Right atrium auricular region (tissue), 2 donors: Measurements from ENCODE around the gene CHRNA4. TPM values are rescaled to one million over a fixed set of nuclear protein-coding genes. Genes with fewer than 3 reads are reported as not detected.

Source experiments
- DNase-seq: peaks from one replicate; pipeline ENCODE4 v3.0.0-alpha.2; 2019; ENCODE audit warnings: low spot score
- H3K27ac ChIP-seq, 2 donors: fragments of 200-600 bp; sonication (generic); 1 replicate in 1 of 2; 2 replicates in 1 of 2; pipeline ENCODE4 v1.5.1; 2016 to 2019
- H3K27me3 ChIP-seq, 2 donors: fragments of 200-600 bp; sonication (generic); one replicate each; pipeline versions ENCODE4 v1.5.1 to v1.6.0; 2017 to 2019
- H3K36me3 ChIP-seq: fragments of 200-600 bp; sonication (generic); one replicate; pipeline ENCODE4 v1.5.1; 2016
- H3K4me1 ChIP-seq, 2 donors: fragments of 200-600 bp; sonication (generic); one replicate each; pipeline versions ENCODE4 v1.5.1 to v1.6.0; 2017 to 2019
- H3K4me3 ChIP-seq, 2 donors: fragments of 200-600 bp; sonication (generic); 1 replicate in 1 of 2; 2 replicates in 1 of 2; pipeline ENCODE4 v1.5.1; 2017 to 2019; ENCODE audit warnings: mild to moderate bottlenecking in 1 of 2, moderate library complexity in 1 of 2
- H3K9me3 ChIP-seq, 2 donors: fragments of 200-600 bp; sonication (generic); one replicate each; pipeline ENCODE4 v1.5.1; 2019
- total RNA-seq, 2 donors: library from RNA; depleted of rRNA; stranded (reverse); fragments of >200 nt; gene quantifications; one replicate each; pipeline ENCODE4 v1.1.0, GENCODE V29; 2016
- TF ChIP-seq, protein P1 (sequence below), 2 donors: fragments of 200-600 bp; sonication (generic); IDR thresholded peaks; one replicate each; pipeline ENCODE4 v1.5.1; 2019; ENCODE audit warnings: antibody characterized with exemption in 2 of 2

Gene CHRNA4
- total RNA-seq, 2 donors from 2014 or later, result not detected

DNA sequence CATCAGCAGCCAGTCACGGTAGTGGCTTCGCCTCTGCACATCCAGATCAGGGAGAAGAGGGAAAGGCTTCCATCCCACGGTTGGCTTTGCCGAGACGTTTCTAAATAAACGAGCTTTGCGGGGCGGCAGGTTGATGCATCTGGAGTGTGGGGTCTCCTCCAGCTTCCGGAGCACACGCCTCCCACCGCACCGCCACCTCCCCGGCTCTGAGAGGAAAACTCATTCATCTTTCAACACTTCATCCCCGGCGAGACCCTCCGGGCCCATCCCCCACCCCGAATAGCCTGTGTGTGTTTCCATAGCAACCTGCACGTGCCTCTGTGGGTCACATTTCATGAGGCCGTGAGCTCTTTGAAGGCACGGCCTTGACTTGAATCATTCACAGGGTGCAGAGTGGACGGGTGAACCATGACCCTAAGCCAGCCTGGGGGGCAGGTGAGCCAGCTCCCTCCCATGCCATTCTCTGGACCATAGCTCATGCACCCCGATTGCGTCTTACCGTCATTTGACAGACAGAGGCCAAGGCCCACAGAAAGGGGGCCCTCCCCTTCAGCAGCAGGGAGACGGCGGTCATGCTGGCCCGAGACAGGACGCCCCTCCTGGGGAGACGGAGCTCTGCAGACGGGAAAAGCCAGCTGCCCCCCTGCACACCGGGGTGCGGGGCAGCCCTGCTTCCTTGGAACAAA lies 16.2 kb upstream of the CHRNA4 start:
- TF ChIP-seq, protein P1, sequence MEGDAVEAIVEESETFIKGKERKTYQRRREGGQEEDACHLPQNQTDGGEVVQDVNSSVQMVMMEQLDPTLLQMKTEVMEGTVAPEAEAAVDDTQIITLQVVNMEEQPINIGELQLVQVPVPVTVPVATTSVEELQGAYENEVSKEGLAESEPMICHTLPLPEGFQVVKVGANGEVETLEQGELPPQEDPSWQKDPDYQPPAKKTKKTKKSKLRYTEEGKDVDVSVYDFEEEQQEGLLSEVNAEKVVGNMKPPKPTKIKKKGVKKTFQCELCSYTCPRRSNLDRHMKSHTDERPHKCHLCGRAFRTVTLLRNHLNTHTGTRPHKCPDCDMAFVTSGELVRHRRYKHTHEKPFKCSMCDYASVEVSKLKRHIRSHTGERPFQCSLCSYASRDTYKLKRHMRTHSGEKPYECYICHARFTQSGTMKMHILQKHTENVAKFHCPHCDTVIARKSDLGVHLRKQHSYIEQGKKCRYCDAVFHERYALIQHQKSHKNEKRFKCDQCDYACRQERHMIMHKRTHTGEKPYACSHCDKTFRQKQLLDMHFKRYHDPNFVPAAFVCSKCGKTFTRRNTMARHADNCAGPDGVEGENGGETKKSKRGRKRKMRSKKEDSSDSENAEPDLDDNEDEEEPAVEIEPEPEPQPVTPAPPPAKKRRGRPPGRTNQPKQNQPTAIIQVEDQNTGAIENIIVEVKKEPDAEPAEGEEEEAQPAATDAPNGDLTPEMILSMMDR (IDR thresholded peaks at IDR 0.05), result no peak

DNA sequence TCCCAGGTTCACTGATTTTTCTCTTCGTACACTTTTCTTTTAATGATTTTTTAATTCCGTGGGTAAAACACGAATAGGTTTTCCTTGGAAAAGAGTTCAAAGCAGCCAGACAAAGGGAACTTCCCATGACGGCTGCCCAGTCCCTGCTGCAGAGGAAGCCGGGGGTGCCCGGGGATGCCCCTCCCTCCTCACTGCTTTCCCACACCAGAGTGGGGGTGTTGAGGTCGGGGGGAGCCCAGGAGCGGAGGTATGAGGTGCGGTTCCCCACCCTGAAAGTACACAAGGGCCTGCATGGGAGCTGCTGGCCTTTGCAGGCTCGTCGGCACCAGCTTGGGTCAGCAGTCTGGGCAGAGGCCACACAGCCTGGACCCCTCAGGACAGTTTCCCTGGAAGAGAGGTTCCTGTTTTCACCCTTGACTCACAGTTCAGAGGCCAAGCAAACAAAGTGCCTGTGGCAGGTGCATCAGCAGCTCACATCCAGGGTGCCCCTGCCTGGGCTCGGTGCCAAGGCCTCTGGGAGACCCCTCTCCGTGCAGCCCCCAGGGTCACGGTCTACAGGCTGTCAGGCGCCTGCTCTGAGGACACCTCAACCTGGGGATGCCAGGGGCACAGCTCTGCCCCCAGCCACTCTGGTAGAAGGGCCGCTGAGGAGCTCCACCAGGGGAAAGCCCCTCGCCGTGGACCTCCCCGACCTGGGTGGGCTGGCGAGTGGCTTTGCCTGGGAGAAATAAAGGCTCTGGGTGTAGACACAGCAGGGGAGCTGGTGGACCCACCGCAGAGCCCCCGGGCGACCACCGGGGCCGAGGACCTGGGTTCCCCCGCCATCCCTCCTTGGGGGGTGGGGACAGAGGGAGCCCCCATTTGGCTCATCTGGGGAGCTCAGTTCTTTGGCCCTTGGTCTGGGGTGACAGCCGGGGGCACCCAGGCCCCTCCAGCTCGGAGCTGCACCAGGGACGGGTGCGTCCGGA lies 15.4 kb upstream of the CHRNA4 start:
- H3K27ac ChIP-seq, result no peak overlapping the region
- H3K27me3 ChIP-seq, result peaks cover 0 to 7% of the 10 kb centered on the region in 2 donors
- no peaks in the 10 kb centered on the region for H3K9me3 ChIP-seq
- H3K4me1 ChIP-seq, result peaks cover 0 to 8% of the 10 kb centered on the region in 2 donors
- DNase-seq, result no peak
- TF ChIP-seq, protein P1 (IDR thresholded peaks at IDR 0.05), result no peak
- H3K36me3 ChIP-seq, result no peaks in the 10 kb centered on the region
- H3K4me3 ChIP-seq, result no peak overlapping the region

More for the DNA sequence above, 16.2 kb upstream of the CHRNA4 start:
- Histone ChIP-seq H3K27ac (no peak overlapping the region), H3K27me3 (peaks cover 0 to 7% of the 10 kb centered on the region in 2 donors), H3K36me3 (no peaks in the 10 kb centered on the region), H3K4me1 (peaks cover 0 to 7% of the 10 kb centered on the region in 2 donors), H3K4me3 (no peak overlapping the region), H3K9me3 (no peaks in the 10 kb centered on the region)
- no peak for DNase-seq

DNA sequence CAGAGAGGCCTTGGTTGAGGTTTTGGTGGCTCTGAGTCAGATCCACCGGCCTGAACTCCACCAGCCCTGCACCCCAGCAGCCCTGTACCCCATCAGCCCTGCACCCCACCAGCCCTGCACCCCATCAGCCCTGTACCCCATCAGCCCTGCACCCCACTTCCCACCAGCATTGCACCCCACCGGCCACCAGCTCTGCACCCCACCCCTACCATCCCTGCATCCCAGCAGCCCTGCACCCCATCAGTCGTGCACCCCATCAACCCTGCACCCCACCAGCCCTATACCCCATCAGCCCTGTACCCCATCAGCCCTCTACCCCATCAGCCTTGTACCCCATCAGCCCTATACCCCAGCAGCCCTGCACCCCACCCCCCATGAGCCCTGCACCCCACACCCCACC lies 14.3 kb upstream of the CHRNA4 start:
- Histone ChIP-seq H3K9me3 (no peaks in the 10 kb centered on the region), H3K4me3 (no peak overlapping the region), H3K27me3 (peaks cover 0 to 7% of the 10 kb centered on the region in 2 donors), H3K27ac (no peak overlapping the region), H3K36me3 (no peaks in the 10 kb centered on the region), H3K4me1 (peaks cover 0 to 17% of the 10 kb centered on the region in 2 donors)
- no peak for DNase-seq
- TF ChIP-seq, protein P1 (IDR thresholded peaks at IDR 0.05), result no peak

DNA sequence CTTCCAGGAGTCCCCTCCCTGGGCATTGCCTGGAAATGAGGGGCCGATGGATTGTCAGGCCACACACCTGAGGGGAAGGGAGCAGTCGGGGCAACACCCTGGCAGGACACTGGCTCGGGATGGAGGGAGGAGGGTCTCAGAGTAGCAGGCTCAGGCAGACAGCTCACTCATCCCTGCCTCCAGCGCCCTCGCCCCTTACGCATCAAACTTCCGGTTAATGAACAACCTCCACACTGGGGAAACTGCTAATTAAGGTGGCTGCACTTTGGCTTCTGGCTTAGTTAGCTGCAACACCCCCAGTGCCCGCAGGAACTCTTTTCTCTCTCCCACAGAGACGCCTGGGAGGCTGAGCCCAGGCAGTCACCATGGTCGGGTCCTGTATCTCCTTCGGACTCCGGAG lies 13.4 kb upstream of the CHRNA4 start:
- H3K27ac ChIP-seq, result no peak overlapping the region
- TF ChIP-seq, protein P1 (IDR thresholded peaks at IDR 0.05), result no peak
- H3K27me3 ChIP-seq, result peaks cover 0 to 7% of the 10 kb centered on the region in 2 donors
- no peak overlapping the region for H3K4me3 ChIP-seq
- no peaks in the 10 kb centered on the region for H3K9me3 ChIP-seq
- DNase-seq, result no peak
- peaks cover 0 to 22% of the 10 kb centered on the region in 2 donors for H3K4me1 ChIP-seq
- no peaks in the 10 kb centered on the region for H3K36me3 ChIP-seq

DNA sequence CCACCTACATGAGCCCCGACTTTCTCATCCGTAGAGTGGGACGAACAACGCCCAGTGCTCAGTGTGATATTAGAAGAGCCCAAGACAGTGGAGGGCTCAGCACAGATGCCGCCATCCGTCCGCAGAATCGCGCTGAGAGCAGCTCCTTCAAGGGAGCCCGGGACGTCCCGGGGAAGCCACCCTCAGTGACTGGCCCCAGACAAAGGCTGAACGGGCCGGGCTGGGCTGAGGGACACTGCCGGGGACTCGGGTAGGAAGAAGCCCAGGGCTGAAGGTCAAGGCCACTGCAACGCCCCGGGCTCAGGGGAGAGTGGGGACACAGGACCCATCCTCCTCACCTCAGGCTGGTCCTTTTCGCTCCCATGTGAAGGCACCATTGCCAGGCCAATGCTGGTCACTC lies 12.8 kb upstream of the CHRNA4 start:
- TF ChIP-seq, protein P1 (IDR thresholded peaks at IDR 0.05), result no peak
- Histone ChIP-seq H3K4me3 (no peak overlapping the region), H3K4me1 (peaks cover 0 to 22% of the 10 kb centered on the region in 2 donors), H3K27me3 (peaks cover 0 to 7% of the 10 kb centered on the region in 2 donors), H3K27ac (no peak overlapping the region), H3K36me3 (no peaks in the 10 kb centered on the region), H3K9me3 (no peaks in the 10 kb centered on the region)
- DNase-seq, result no peak
